HCT116 (cell line): ENCODE data around the gene IPO11. TPM values are rescaled to one million over a fixed set of nuclear protein-coding genes. Genes with fewer than 3 reads are reported as not detected.

Experiments used
- ATAC-seq: fragments of 200-7000 bp; cut with Tn5 transposase; 2 replicates; pipeline ENCODE4 v1.9.1; 2020; ENCODE audit warnings: mild to moderate bottlenecking, moderate library complexity
- BruUV-seq: library from RNA; stranded (reverse); fragments of 400-500 nt; replicated peaks from 2 replicates; lab custom pipeline; 2021; lab: Mats Ljungman, UMichigan
- CTCF ChIA-PET: fragments of 300-600 bp; sonication (Branson Sonifier 250); formaldehyde crosslinking; loops from one replicate; lab custom pipeline; 2021; ENCODE audit warnings: antibody characterized with exemption; lab: Charles Lee
- POLR2A ChIA-PET: fragments of 300-600, 350-600 bp; sonication (Branson Sonifier 250); formaldehyde crosslinking; loops from one replicate; lab custom pipeline; 2021; ENCODE audit warnings: antibody characterized with exemption; lab: Charles Lee
- RAD21 ChIA-PET, 2 experiments: fragments of 300-600 bp; sonication (Branson Sonifier 250); formaldehyde crosslinking; loops; one replicate each; lab custom pipeline; 2023; ENCODE audit warnings: low total read pairs in 2 of 2; ENCODE audit not compliant: uncharacterized antibody in 2 of 2, unreplicated experiment in 2 of 2, low non-redundant PET in 1 of 2; lab: Charles Lee
- DNase-seq: peaks from one replicate; pipeline ENCODE4 v3.0.0-alpha.2; 2010; ENCODE audit warnings: low read depth, low spot score
- H2AFZ ChIP-seq: fragments of 200-600 bp; shearing (Covaris generic), sonication (generic); 2 replicates; pipeline ENCODE4 v1.6.1; 2017; ENCODE audit warnings: low read depth, mixed run types, mixed read lengths, antibody characterized with exemption, low read length; ENCODE audit not compliant: poor library complexity, severe bottlenecking
- H3K27ac ChIP-seq: 2 replicates; pipeline ENCODE4 v1.5.1; 2012; ENCODE audit warnings: low read depth, low read length
- H3K27me3 ChIP-seq: fragments of 200-600 bp; sonication (generic); 2 replicates; pipeline ENCODE4 v1.6.1; 2016; ENCODE audit warnings: mixed run types, low read length, mixed read lengths; ENCODE audit not compliant: insufficient read depth
- H3K36me3 ChIP-seq, 2 experiments: fragments of 200-500 bp in 1 of 2; fragments of 200-600 bp in 1 of 2; sonication (Bioruptor generic) in 1 of 2; sonication (generic) in 1 of 2; 2 replicates each; pipeline versions ENCODE4 v1.5.1 to v1.6.1; 2014 to 2016; ENCODE audit warnings: low read length in 2 of 2, inconsistent platforms in 1 of 2, mixed read lengths in 1 of 2, mixed run types in 1 of 2; ENCODE audit not compliant: insufficient read depth in 2 of 2, control insufficient read depth in 1 of 2
- H3K4me1 ChIP-seq, 2 experiments: fragments of 200-600 bp in 1 of 2; sonication (generic) in 1 of 2; 2 replicates each; pipeline versions ENCODE4 v1.5.1 to v1.6.1; 2012 to 2017; ENCODE audit warnings: low read length in 2 of 2, inconsistent platforms in 1 of 2, mild to moderate bottlenecking in 1 of 2, mixed read lengths in 1 of 2, mixed run types in 1 of 2, moderate library complexity in 1 of 2; ENCODE audit not compliant: insufficient read depth in 2 of 2, control insufficient read depth in 1 of 2
- H3K4me2 ChIP-seq: fragments of 200-600 bp; sonication (generic); 2 replicates; pipeline ENCODE4 v1.6.1; 2017; ENCODE audit warnings: mixed run types, low read length, mixed read lengths
- H3K4me3 ChIP-seq, 2 experiments: fragments of 200-600 bp in 1 of 2; sonication (generic) in 1 of 2; replicated peaks in 1 of 2; 2 replicates each; pipeline ENCODE4 v1.5.1; 2011 to 2016; ENCODE audit warnings: low read length in 2 of 2, control low read depth in 1 of 2, low read depth in 1 of 2, mild to moderate bottlenecking in 1 of 2, mixed read lengths in 1 of 2, mixed run types in 1 of 2
- H3K79me2 ChIP-seq: fragments of 200-600 bp; sonication (generic); 2 replicates; pipeline ENCODE4 v1.6.1; 2017; ENCODE audit warnings: mild to moderate bottlenecking, mixed run types, low read length, moderate library complexity, mixed read lengths; ENCODE audit not compliant: insufficient read depth
- H3K9ac ChIP-seq: fragments of 200-600 bp; sonication (generic); 2 replicates; pipeline ENCODE4 v1.6.1; 2016; ENCODE audit warnings: low read length, mixed read lengths
- H3K9me2 ChIP-seq: fragments of 200-600 bp; sonication (generic), shearing (Covaris generic); 2 replicates; pipeline ENCODE4 v1.6.1; 2017; ENCODE audit warnings: mixed run types, mild to moderate bottlenecking, moderate library complexity; ENCODE audit not compliant: insufficient read depth
- H3K9me3 ChIP-seq, 2 experiments: fragments of 200-500 bp in 1 of 2; fragments of 200-600 bp in 1 of 2; sonication (Bioruptor generic) in 1 of 2; sonication (generic) in 1 of 2; 2 replicates each; pipeline ENCODE4 v1.6.1; 2014 to 2017; ENCODE audit warnings: low read length in 2 of 2, mixed read lengths in 2 of 2, inconsistent platforms in 1 of 2, low read depth in 1 of 2, mild to moderate bottlenecking in 1 of 2, mixed run types in 1 of 2, moderate library complexity in 1 of 2; ENCODE audit not compliant: control insufficient read depth in 1 of 2, insufficient read depth in 1 of 2
- H4K20me1 ChIP-seq: fragments of 200-600 bp; sonication (generic), shearing (Covaris generic); 2 replicates; pipeline ENCODE4 v1.6.1; 2017; ENCODE audit warnings: mixed run types, mild to moderate bottlenecking, moderate library complexity; ENCODE audit not compliant: insufficient read depth
- ATF3 ChIP-seq: IDR thresholded peaks from 2 replicates; pipeline ENCODE4 v1.6.1; 2012
- EGR1 ChIP-seq: IDR thresholded peaks from 2 replicates; pipeline ENCODE4 v1.6.1; 2012; ENCODE audit warnings: low read depth
- ELF1 ChIP-seq: IDR thresholded peaks from 2 replicates; pipeline ENCODE4 v1.6.1; 2012; ENCODE audit warnings: low read depth, borderline replicate concordance
- EZH2 ChIP-seq: fragments of 200-600 bp; sonication (generic); IDR thresholded peaks from 2 replicates; pipeline ENCODE4 v1.6.1; 2017; ENCODE audit warnings: antibody characterized with exemption, mixed run types
- FOSL1 ChIP-seq: IDR thresholded peaks from 2 replicates; pipeline ENCODE4 v1.6.1; 2012; ENCODE audit warnings: low read depth
- MAX ChIP-seq: IDR thresholded peaks from 2 replicates; pipeline ENCODE4 v1.6.1; 2012
- RAD21 ChIP-seq: IDR thresholded peaks from 2 replicates; pipeline ENCODE4 v1.6.1; 2012; ENCODE audit warnings: low read depth, mild to moderate bottlenecking
- REST ChIP-seq: IDR thresholded peaks from 2 replicates; pipeline ENCODE4 v1.6.1; 2012; ENCODE audit warnings: low read depth
- ZBTB33 ChIP-seq: IDR thresholded peaks from 2 replicates; pipeline ENCODE4 v1.6.1; 2011; ENCODE audit warnings: mild to moderate bottlenecking, low read length, moderate library complexity; ENCODE audit not compliant: insufficient replicate concordance; ENCODE audit errors: extremely low read depth
- intact Hi-C: fragments of 100-400 bp; cut with micrococcal nuclease; formaldehyde crosslinking; loops from 2 replicates; pipeline ENCODE4 v1.10.0; 2022
- total RNA-seq: library from RNA; stranded (reverse); gene quantifications from one replicate; pipeline ENCODE4 v1.2.1, GENCODE V29; 2021; ENCODE audit not compliant: unreplicated experiment

The IPO11 gene
- total RNA-seq, 1 experiment from 2014 or later = 55.1 TPM

- no peak for TF ChIP-seq EZH2
- TF ChIP-seq ELF1 = no peak
- TF ChIP-seq ATF3 = no peak
- no peak for TF ChIP-seq EGR1
- TF ChIP-seq REST = no peak
- TF ChIP-seq FOSL1 = no peak
- TF ChIP-seq RAD21 = no peak
- no peak for TF ChIP-seq MAX
These were observed 162.0 kb downstream of the IPO11 start (continued) for GRCh38 chr5:62574599-62574998.

- POLR2A ChIA-PET = no interaction called here
- no peak for ATAC-seq
These were observed 162.5 kb downstream of the IPO11 start for GRCh38 chr5:62575066-62575465.

More at GRCh38 chr5:62575066-62575465, 162.5 kb downstream of the IPO11 start:
- Histone ChIP-seq H3K27ac (no peak overlapping the region), H3K9ac (no peak overlapping the region), H3K9me2 (no peaks in the 10 kb centered on the region), H3K4me2 (no peak overlapping the region), H3K27me3 (no peaks in the 10 kb centered on the region), H3K4me3 (no peak overlapping the region), H3K36me3 (no peaks in the 10 kb centered on the region), H3K9me3 (no peaks in the 10 kb centered on the region), H3K4me1 (no peaks in the 10 kb centered on the region), H4K20me1 (no peaks in the 10 kb centered on the region), H3K79me2 (0 out of 2 replicates have a peak, but pooled peaks cover 5% of the 10 kb centered on the region), H2AFZ (no peak overlapping the region)
- BruUV-seq = no TSS peak
- DNase-seq = no peak
- CTCF ChIA-PET = no interaction called here
- intact Hi-C loops = no loop called here
- RAD21 ChIA-PET = no interaction called here
- TF ChIP-seq ZBTB33 = no peak
